WTC11 (cell line): Measurements from ENCODE around the gene PRKCE.

Source experiments
- ATF1 ChIP-seq: sonication (generic); formaldehyde crosslinking; IDR thresholded peaks from 2 replicates; pipeline ENCODE4 v1.8.1; 2023; ENCODE audit warnings: mild to moderate bottlenecking, moderate library complexity, missing genetic modification reagents
- FOXK1 ChIP-seq: sonication (generic); formaldehyde crosslinking; IDR thresholded peaks from 2 replicates; pipeline ENCODE4 v1.8.0; 2022; ENCODE audit warnings: mild to moderate bottlenecking, moderate library complexity, missing genetic modification reagents
- FOXP1 ChIP-seq: sonication (generic); formaldehyde crosslinking; IDR thresholded peaks from 2 replicates; pipeline ENCODE4 v1.8.0; 2022; ENCODE audit warnings: missing genetic modification reagents, mild to moderate bottlenecking, moderate library complexity, borderline replicate concordance
- GABPB1 ChIP-seq: sonication (generic); formaldehyde crosslinking; IDR thresholded peaks from 2 replicates; pipeline ENCODE4 v1.8.1; 2023; ENCODE audit warnings: mild to moderate bottlenecking, missing genetic modification reagents
- NFYB ChIP-seq: sonication (generic); formaldehyde crosslinking; conservative IDR thresholded peaks from 2 replicates; pipeline ENCODE4 v1.8.0; 2022; ENCODE audit warnings: low read depth, missing genetic modification reagents
- TCF7 ChIP-seq: sonication (generic); formaldehyde crosslinking; IDR thresholded peaks from 2 replicates; pipeline ENCODE4 v1.8.0; 2022; ENCODE audit warnings: mild to moderate bottlenecking, low read depth, missing genetic modification reagents, moderate library complexity
- ZNF263 ChIP-seq: sonication (generic); formaldehyde crosslinking; IDR thresholded peaks from 2 replicates; pipeline ENCODE4 v1.8.1; 2022; ENCODE audit warnings: low read depth, mild to moderate bottlenecking, moderate library complexity, missing genetic modification reagents
- TF ChIP-seq, protein P1 (sequence below): fragments of 200-600 bp; IDR thresholded peaks from 2 replicates; pipeline ENCODE4 v1.8.0; 2022; ENCODE audit warnings: antibody characterized with exemption

DNA sequence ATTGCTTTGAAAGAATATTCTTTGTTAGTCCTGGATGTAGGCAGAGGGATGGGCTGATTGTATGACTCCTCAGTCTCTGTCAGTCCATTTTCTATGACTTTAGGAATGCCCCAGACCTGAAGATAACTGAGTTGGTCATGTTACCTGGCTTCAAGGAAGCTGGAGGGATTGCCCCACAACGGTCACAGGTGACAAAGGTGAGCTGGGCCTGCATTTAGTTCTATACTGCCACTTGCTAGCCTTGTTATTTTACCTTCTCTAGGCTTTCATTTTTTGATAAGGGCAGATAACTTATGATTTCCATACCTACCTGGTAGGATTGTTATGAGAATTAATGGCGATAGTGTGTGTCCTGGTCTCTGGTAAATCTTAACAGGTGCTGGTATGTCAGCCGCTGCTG, 260.1 kb downstream of the PRKCE start:
- TF ChIP-seq, protein P1, sequence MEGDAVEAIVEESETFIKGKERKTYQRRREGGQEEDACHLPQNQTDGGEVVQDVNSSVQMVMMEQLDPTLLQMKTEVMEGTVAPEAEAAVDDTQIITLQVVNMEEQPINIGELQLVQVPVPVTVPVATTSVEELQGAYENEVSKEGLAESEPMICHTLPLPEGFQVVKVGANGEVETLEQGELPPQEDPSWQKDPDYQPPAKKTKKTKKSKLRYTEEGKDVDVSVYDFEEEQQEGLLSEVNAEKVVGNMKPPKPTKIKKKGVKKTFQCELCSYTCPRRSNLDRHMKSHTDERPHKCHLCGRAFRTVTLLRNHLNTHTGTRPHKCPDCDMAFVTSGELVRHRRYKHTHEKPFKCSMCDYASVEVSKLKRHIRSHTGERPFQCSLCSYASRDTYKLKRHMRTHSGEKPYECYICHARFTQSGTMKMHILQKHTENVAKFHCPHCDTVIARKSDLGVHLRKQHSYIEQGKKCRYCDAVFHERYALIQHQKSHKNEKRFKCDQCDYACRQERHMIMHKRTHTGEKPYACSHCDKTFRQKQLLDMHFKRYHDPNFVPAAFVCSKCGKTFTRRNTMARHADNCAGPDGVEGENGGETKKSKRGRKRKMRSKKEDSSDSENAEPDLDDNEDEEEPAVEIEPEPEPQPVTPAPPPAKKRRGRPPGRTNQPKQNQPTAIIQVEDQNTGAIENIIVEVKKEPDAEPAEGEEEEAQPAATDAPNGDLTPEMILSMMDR = no peak
- no peak for TF ChIP-seq ATF1 (CRISPR knock-in tag)
- TF ChIP-seq ZNF263 (CRISPR knock-in tag) = no peak
- no peak for TF ChIP-seq FOXK1 (CRISPR knock-in tag)
- TF ChIP-seq FOXP1 (CRISPR knock-in tag) = no peak
- TF ChIP-seq TCF7 (CRISPR knock-in tag) = no peak
- TF ChIP-seq NFYB = no peak
- no peak for TF ChIP-seq GABPB1 (CRISPR knock-in tag)
